ENCODE data around the gene N4BP2L1.
"Not testable (repeated sequence)": the region's sequence is repeated elsewhere in the genome, so short reads cannot be mapped to it uniquely, and the experiment has no call there.

Gene N4BP2L1

GRCh38 chr13:32362574-32362973 lies 65.4 kb downstream of the N4BP2L1 start:
- Histone ChIP-seq H3K36me3 (ENCODE audit: control insufficient read depth, insufficient read depth, low read length) (no peaks in the 10 kb centered on the region; the same call in 1 of the 2 replicates), H3K27me3 (replicated peaks; ENCODE audit: control insufficient read depth, insufficient read depth, low read length) (no peaks in the 10 kb centered on the region), H3K4me3 (replicated peaks; ENCODE audit: low read depth, low read length) (no peak overlapping the region)
- no peak for TF ChIP-seq CTCF (IDR thresholded peaks at IDR 0.05; ENCODE audit: insufficient read depth, low read length, poor library complexity, severe bottlenecking)
- DNase-seq (ENCODE audit: extremely low read depth, insufficient read length) = no peak

- not testable (repeated sequence) for H3K27me3 ChIP-seq (replicated peaks; ENCODE audit: control insufficient read depth, insufficient read depth, low read length); DNase-seq (ENCODE audit: extremely low read depth, insufficient read length); H3K4me3 ChIP-seq (replicated peaks; ENCODE audit: low read depth, low read length); H3K36me3 ChIP-seq (ENCODE audit: control insufficient read depth, insufficient read depth, low read length)
Observed at GRCh38 chr13:32355935-32356334, 72.0 kb downstream of the N4BP2L1 start.

- H3K36me3 ChIP-seq (ENCODE audit: control insufficient read depth, insufficient read depth, low read length) = peaks cover 2% of the 10 kb centered on the region
- H3K4me3 ChIP-seq (replicated peaks; ENCODE audit: low read depth, low read length) = no peak overlapping the region
- TF ChIP-seq CTCF (IDR thresholded peaks at IDR 0.05; ENCODE audit: insufficient read depth, low read length, poor library complexity, severe bottlenecking) = no peak
- no peaks in the 10 kb centered on the region for H3K27me3 ChIP-seq (replicated peaks; ENCODE audit: control insufficient read depth, insufficient read depth, low read length)
- no peak for DNase-seq (ENCODE audit: extremely low read depth, insufficient read length)
Observed at GRCh38 chr13:32354040-32354439, 73.9 kb downstream of the N4BP2L1 start.

- not testable (repeated sequence) for H3K36me3 ChIP-seq (ENCODE audit: control insufficient read depth, insufficient read depth, low read length); DNase-seq (ENCODE audit: extremely low read depth, insufficient read length)
Observed at GRCh38 chr13:32350839-32351441, 77.0 kb downstream of the N4BP2L1 start.

More at GRCh38 chr13:32350839-32351441, 77.0 kb downstream of the N4BP2L1 start:
- H3K27me3 ChIP-seq (replicated peaks; ENCODE audit: control insufficient read depth, insufficient read depth, low read length); H3K4me3 ChIP-seq (replicated peaks; ENCODE audit: low read depth, low read length): not testable (repeated sequence)
